ENCODE measurements around the gene VKORC1L1.
"Not testable (repeated sequence)": the region's sequence is repeated elsewhere in the genome, so short reads cannot be mapped to it uniquely, and the experiment has no call there.

- not testable (repeated sequence) for TF ChIP-seq PKNOX1 (IDR thresholded peaks at IDR 0.05); ZSCAN29 (IDR thresholded peaks at IDR 0.05); CTCF (IDR thresholded peaks at IDR 0.05 in 2 of 3, conservative IDR thresholded peaks at IDR 0.05 in 1 of 3; ENCODE audit: control insufficient read depth in 2 of 3, extremely low read depth in 1 of 3, insufficient read depth in 1 of 3, low read depth in 3 of 3, low read length in 3 of 3); NFIC (IDR thresholded peaks at IDR 0.05; ENCODE audit: low read depth, low read length); PAX5 (IDR thresholded peaks at IDR 0.05; ENCODE audit: borderline replicate concordance, low read depth, low read length); HDAC2 (IDR thresholded peaks at IDR 0.05); RCOR1 (conservative IDR thresholded peaks at IDR 0.05; ENCODE audit: low read depth, low read length); CREB1 (IDR thresholded peaks at IDR 0.05; ENCODE audit: low read depth); TAF1 (IDR thresholded peaks at IDR 0.05; ENCODE audit: borderline replicate concordance, low read depth, low read length); POLR2A (IDR thresholded peaks at IDR 0.05; ENCODE audit: low read depth, low read length); ZNF687 (IDR thresholded peaks at IDR 0.05); MYC (IDR thresholded peaks at IDR 0.05; ENCODE audit: insufficient read depth, insufficient read length, insufficient replicate concordance, low read length, severe bottlenecking)
- TF ChIP-seq, protein P1, sequence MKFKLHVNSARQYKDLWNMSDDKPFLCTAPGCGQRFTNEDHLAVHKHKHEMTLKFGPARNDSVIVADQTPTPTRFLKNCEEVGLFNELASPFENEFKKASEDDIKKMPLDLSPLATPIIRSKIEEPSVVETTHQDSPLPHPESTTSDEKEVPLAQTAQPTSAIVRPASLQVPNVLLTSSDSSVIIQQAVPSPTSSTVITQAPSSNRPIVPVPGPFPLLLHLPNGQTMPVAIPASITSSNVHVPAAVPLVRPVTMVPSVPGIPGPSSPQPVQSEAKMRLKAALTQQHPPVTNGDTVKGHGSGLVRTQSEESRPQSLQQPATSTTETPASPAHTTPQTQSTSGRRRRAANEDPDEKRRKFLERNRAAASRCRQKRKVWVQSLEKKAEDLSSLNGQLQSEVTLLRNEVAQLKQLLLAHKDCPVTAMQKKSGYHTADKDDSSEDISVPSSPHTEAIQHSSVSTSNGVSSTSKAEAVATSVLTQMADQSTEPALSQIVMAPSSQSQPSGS (IDR thresholded peaks at IDR 0.05; ENCODE audit: low read length) = not testable (repeated sequence)
These were observed 119.0 kb downstream of the VKORC1L1 start for GRCh38 chr7:65991829-65992228.
